ENCODE data around the gene CPXM1.
A peak's percentile ranks its signal among the peaks of the same experiment; 100 is the strongest.

CPXM1 gene

DNA sequence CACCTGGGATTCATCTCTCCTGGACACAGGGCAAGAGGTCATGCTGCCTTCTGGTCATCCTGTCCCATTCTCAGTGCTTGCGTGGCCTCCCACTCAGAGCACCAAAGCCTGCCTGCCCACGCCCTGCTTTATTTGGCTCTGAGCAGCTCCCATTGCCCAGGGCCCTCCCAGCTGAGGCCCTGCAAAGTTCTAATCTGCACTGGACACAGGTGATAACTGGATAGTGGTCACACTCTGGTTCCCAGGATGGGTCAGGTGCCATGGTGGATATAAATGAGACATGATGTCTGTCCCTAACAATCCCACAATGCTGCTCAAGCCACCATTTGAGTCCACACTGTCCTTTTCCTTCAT, 39.5 kb downstream of the CPXM1 start:
- H3K36me3 ChIP-seq (ENCODE audit: control insufficient read depth in 4 of 4, insufficient read depth in 4 of 4, low read length in 3 of 4), result no peaks in the 10 kb centered on the region
- WGBS (ENCODE audit: insufficient coverage), result 100% methylated on average over 2 of the region's 2 CpGs
- H3K4me3 ChIP-seq (ENCODE audit: control insufficient read depth in 1 of 7, extremely low read depth in 1 of 7, insufficient read depth in 4 of 7, low read depth in 2 of 7, low read length in 6 of 7), result no peak overlapping the region
- ChIA-PET POLR2A (no interaction called here), CTCF (interaction anchor here (1.5 to 1.7 kb wide), 2 partner anchors 11 to 105 kb away, joined by 4 to 5 read pairs; no protein-coding TSS in a partner anchor)
- H3K4me1 ChIP-seq (ENCODE audit: control extremely low read depth in 1 of 4, control insufficient read depth in 4 of 4, insufficient read depth in 4 of 4, low read length in 3 of 4), result peaks cover 0 to 10% (median 5%) of the 10 kb centered on the region in 4 experiments
- H3K27me3 ChIP-seq (replicated peaks in 2 of 5; ENCODE audit: control insufficient read depth in 4 of 5, insufficient read depth in 5 of 5, low read length in 4 of 5), result peaks cover 0 to 3% (median 0%) of the 10 kb centered on the region in 5 experiments
- H3K27ac ChIP-seq (ENCODE audit: insufficient read depth in 1 of 2, low read depth in 1 of 2, low read length in 2 of 2, poor library complexity in 1 of 2, severe bottlenecking in 2 of 2), result no peak overlapping the region
- H3K9me3 ChIP-seq (ENCODE audit: control extremely low read depth in 1 of 5, control insufficient read depth in 4 of 5, insufficient read depth in 2 of 5, low read depth in 1 of 5, low read length in 4 of 5), result no peaks in the 10 kb centered on the region
- no peak for DNase-seq

DNA sequence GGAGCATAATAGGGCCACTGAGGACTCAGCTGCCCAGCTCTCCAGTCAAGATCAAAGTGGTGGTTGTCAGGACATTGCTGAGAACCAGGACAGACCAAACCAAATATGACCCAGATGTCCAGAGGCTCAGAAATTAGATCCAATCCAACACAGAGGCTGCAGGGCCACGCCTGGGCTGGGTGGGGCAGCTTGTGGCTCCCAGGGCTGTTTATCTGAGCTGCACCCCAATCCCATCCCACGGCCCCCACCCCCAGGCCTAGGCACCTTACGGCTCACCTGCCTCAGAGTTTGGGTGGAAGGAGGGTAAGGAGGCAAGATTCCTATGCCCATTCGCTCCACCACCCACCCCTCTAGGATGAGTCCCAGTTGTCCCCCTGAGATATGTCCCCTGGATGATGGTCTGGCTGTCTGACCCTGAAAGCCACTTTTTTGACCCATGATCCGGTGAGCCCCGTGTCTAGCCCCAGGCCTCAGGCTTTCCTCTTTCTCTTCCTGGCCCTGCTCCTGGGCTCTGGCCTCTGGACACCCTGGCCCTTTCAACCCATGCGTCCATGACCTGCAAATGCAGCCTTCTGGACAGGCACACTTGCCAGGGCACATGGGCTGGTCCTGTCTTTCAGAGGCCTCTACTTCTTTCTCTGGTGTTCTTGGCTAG, 40.0 kb downstream of the CPXM1 start:
- peaks cover 0 to 7% (median 0%) of the 10 kb centered on the region in 5 experiments for H3K27me3 ChIP-seq (replicated peaks in 2 of 5; ENCODE audit: control insufficient read depth in 4 of 5, insufficient read depth in 5 of 5, low read length in 4 of 5)
- H3K9me3 ChIP-seq (ENCODE audit: control extremely low read depth in 1 of 5, control insufficient read depth in 4 of 5, insufficient read depth in 2 of 5, low read depth in 1 of 5, low read length in 4 of 5), result no peaks in the 10 kb centered on the region
- ChIA-PET CTCF (interaction anchor here (1.3 to 1.7 kb wide), 3 partner anchors 11 to 106 kb away, joined by 3 to 5 read pairs (median 4); no protein-coding TSS in a partner anchor), POLR2A (no interaction called here)
- H3K4me1 ChIP-seq (ENCODE audit: control extremely low read depth in 1 of 4, control insufficient read depth in 4 of 4, insufficient read depth in 4 of 4, low read length in 3 of 4), result peaks cover 0 to 10% (median 5%) of the 10 kb centered on the region in 4 experiments
- no peaks in the 10 kb centered on the region for H3K36me3 ChIP-seq (ENCODE audit: control insufficient read depth in 4 of 4, insufficient read depth in 4 of 4, low read length in 3 of 4)
- H3K4me3 ChIP-seq (ENCODE audit: control insufficient read depth in 1 of 7, extremely low read depth in 1 of 7, insufficient read depth in 4 of 7, low read depth in 2 of 7, low read length in 6 of 7), result no peak overlapping the region
- no peak overlapping the region for H3K27ac ChIP-seq (ENCODE audit: insufficient read depth in 1 of 2, low read depth in 1 of 2, low read length in 2 of 2, poor library complexity in 1 of 2, severe bottlenecking in 2 of 2)
- no peak for DNase-seq
- WGBS (ENCODE audit: insufficient coverage), result 95% methylated on average over 4 of the region's 7 CpGs

- ChIA-PET POLR2A (no interaction called here), CTCF (interaction anchor here (1.0 to 1.7 kb wide), 5 partner anchors 12 to 107 kb away, joined by 3 to 5 read pairs (median 4); no protein-coding TSS in a partner anchor)
- no peak overlapping the region for H3K4me3 ChIP-seq (ENCODE audit: control insufficient read depth in 1 of 7, extremely low read depth in 1 of 7, insufficient read depth in 4 of 7, low read depth in 2 of 7, low read length in 6 of 7)
- H3K27ac ChIP-seq (ENCODE audit: insufficient read depth in 1 of 2, low read depth in 1 of 2, low read length in 2 of 2, poor library complexity in 1 of 2, severe bottlenecking in 2 of 2), result no peak overlapping the region
- no peaks in the 10 kb centered on the region for H3K36me3 ChIP-seq (ENCODE audit: control insufficient read depth in 4 of 4, insufficient read depth in 4 of 4, low read length in 3 of 4)
- peaks cover 0 to 10% (median 5%) of the 10 kb centered on the region in 4 experiments for H3K4me1 ChIP-seq (ENCODE audit: control extremely low read depth in 1 of 4, control insufficient read depth in 4 of 4, insufficient read depth in 4 of 4, low read length in 3 of 4)
- H3K9me3 ChIP-seq (ENCODE audit: control extremely low read depth in 1 of 5, control insufficient read depth in 4 of 5, insufficient read depth in 2 of 5, low read depth in 1 of 5, low read length in 4 of 5), result no peaks in the 10 kb centered on the region
- WGBS (ENCODE audit: insufficient coverage), result 88% methylated on average over 9 of the region's 19 CpGs
- peaks cover 0 to 13% (median 3%) of the 10 kb centered on the region in 5 experiments for H3K27me3 ChIP-seq (replicated peaks in 2 of 5; ENCODE audit: control insufficient read depth in 4 of 5, insufficient read depth in 5 of 5, low read length in 4 of 5)
- peak in 2 of 3 donors; percentile 42 to 54 for DNase-seq
Measured at GRCh38 chr20:2759603-2760296, 40.7 kb downstream of the CPXM1 start.

- Histone ChIP-seq H3K4me1 (ENCODE audit: control extremely low read depth in 1 of 4, control insufficient read depth in 4 of 4, insufficient read depth in 4 of 4, low read length in 3 of 4) (peaks cover 0 to 10% (median 5%) of the 10 kb centered on the region in 4 experiments), H3K4me3 (ENCODE audit: control insufficient read depth in 1 of 7, extremely low read depth in 1 of 7, insufficient read depth in 4 of 7, low read depth in 2 of 7, low read length in 6 of 7) (no peak overlapping the region), H3K36me3 (ENCODE audit: control insufficient read depth in 4 of 4, insufficient read depth in 4 of 4, low read length in 3 of 4) (no peaks in the 10 kb centered on the region), H3K27me3 (replicated peaks in 2 of 5; ENCODE audit: control insufficient read depth in 4 of 5, insufficient read depth in 5 of 5, low read length in 4 of 5) (peaks cover 1 to 20% (median 3%) of the 10 kb centered on the region in 5 experiments), H3K9me3 (ENCODE audit: control extremely low read depth in 1 of 5, control insufficient read depth in 4 of 5, insufficient read depth in 2 of 5, low read depth in 1 of 5, low read length in 4 of 5) (no peaks in the 10 kb centered on the region), H3K27ac (ENCODE audit: insufficient read depth in 1 of 2, low read depth in 1 of 2, low read length in 2 of 2, poor library complexity in 1 of 2, severe bottlenecking in 2 of 2) (no peak overlapping the region)
- ChIA-PET POLR2A (no interaction called here), CTCF (interaction anchor here (1.0 to 1.7 kb wide), 4 partner anchors 12 to 106 kb away, joined by 3 to 5 read pairs (median 4); no protein-coding TSS in a partner anchor)
- no peak for DNase-seq
- 92% methylated on average over 9 of the region's 10 CpGs for WGBS (ENCODE audit: insufficient coverage)
Measured at GRCh38 chr20:2759143-2759542, 41.3 kb downstream of the CPXM1 start.

DNA sequence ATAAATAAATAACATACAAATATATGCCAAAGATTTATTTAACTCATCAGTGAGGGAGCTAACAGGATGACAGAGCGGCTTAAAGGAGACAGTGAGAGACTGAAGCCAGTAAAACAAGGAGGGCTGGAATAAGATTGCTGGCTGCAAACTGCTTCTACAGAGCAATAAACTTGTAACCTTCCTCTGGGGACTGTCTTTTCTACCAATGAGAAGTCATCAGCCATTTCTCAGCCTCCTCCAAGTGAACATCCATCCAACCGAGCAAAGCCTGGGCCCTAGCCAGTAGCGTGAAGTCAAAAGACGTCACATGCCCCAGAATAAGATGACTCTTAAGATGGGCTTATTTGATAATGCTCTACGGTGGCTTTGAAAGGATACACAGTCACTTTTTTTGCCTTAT, 42.5 kb downstream of the CPXM1 start:
- peaks cover 0 to 16% (median 12%) of the 10 kb centered on the region in 4 experiments for H3K4me1 ChIP-seq (ENCODE audit: control extremely low read depth in 1 of 4, control insufficient read depth in 4 of 4, insufficient read depth in 4 of 4, low read length in 3 of 4)
- peaks cover 3 to 31% (median 12%) of the 10 kb centered on the region in 5 experiments for H3K27me3 ChIP-seq (replicated peaks in 2 of 5; ENCODE audit: control insufficient read depth in 4 of 5, insufficient read depth in 5 of 5, low read length in 4 of 5)
- ChIA-PET CTCF (interaction anchor here (1.4 to 1.6 kb wide), 2 partner anchors 9 to 91 kb away, joined by 3 to 4 read pairs; no protein-coding TSS in a partner anchor), POLR2A (no interaction called here)
- H3K36me3 ChIP-seq (ENCODE audit: control insufficient read depth in 4 of 4, insufficient read depth in 4 of 4, low read length in 3 of 4), result no peaks in the 10 kb centered on the region
- DNase-seq, result no peak
- WGBS (ENCODE audit: insufficient coverage), result 95% methylated on average over 2 of the region's 5 CpGs
- H3K27ac ChIP-seq (ENCODE audit: insufficient read depth in 1 of 2, low read depth in 1 of 2, low read length in 2 of 2, poor library complexity in 1 of 2, severe bottlenecking in 2 of 2), result no peak overlapping the region
- no peaks in the 10 kb centered on the region for H3K9me3 ChIP-seq (ENCODE audit: control extremely low read depth in 1 of 5, control insufficient read depth in 4 of 5, insufficient read depth in 2 of 5, low read depth in 1 of 5, low read length in 4 of 5)
- H3K4me3 ChIP-seq (ENCODE audit: control insufficient read depth in 1 of 7, extremely low read depth in 1 of 7, insufficient read depth in 4 of 7, low read depth in 2 of 7, low read length in 6 of 7), result no peak overlapping the region

DNA sequence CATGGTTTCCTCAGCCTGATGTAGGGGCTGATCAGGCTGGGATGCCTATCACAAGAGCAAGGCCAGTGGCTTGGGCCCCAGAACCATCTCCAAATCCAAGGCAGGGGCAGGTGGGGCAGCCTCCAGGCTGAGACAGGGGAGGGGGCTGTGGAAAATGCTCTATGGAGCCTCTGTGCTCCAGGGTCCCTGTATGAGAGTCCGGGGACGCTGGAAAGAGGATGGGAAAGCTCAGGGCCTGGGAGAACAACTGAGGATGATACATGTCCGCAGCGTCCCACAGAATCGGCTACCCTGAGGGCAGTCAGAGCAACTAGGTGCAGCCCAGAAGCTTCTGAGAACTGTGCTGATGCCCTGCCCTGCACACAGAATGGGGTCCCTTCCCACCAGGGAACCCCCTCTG, 43.4 kb downstream of the CPXM1 start:
- Histone ChIP-seq H3K36me3 (ENCODE audit: control insufficient read depth in 4 of 4, insufficient read depth in 4 of 4, low read length in 3 of 4) (no peaks in the 10 kb centered on the region), H3K4me1 (ENCODE audit: control extremely low read depth in 1 of 4, control insufficient read depth in 4 of 4, insufficient read depth in 4 of 4, low read length in 3 of 4) (peaks cover 0 to 25% (median 22%) of the 10 kb centered on the region in 4 experiments), H3K27me3 (replicated peaks in 2 of 5; ENCODE audit: control insufficient read depth in 4 of 5, insufficient read depth in 5 of 5, low read length in 4 of 5) (peaks cover 3 to 41% (median 13%) of the 10 kb centered on the region in 5 experiments), H3K4me3 (ENCODE audit: control insufficient read depth in 1 of 7, extremely low read depth in 1 of 7, insufficient read depth in 4 of 7, low read depth in 2 of 7, low read length in 6 of 7) (no peak overlapping the region), H3K27ac (ENCODE audit: insufficient read depth in 1 of 2, low read depth in 1 of 2, low read length in 2 of 2, poor library complexity in 1 of 2, severe bottlenecking in 2 of 2) (no peak overlapping the region), H3K9me3 (ENCODE audit: control extremely low read depth in 1 of 5, control insufficient read depth in 4 of 5, insufficient read depth in 2 of 5, low read depth in 1 of 5, low read length in 4 of 5) (no peaks in the 10 kb centered on the region)
- DNase-seq, result no peak
- CTCF ChIA-PET, result interaction anchor here (1.4 to 5.3 kb wide), 3 partner anchors 10 to 97 kb away, joined by 3 to 47 read pairs (median 4); no protein-coding TSS in a partner anchor
- WGBS (ENCODE audit: insufficient coverage), result 98% methylated on average over 5 of the region's 5 CpGs
- POLR2A ChIA-PET, result no interaction called here

Measured in common myeloid progenitor, CD34-positive (primary cell).